SJCRH30 (cell line): ENCODE results near the gene MYG1. TPM values are rescaled to one million over a fixed set of nuclear protein-coding genes. Genes with fewer than 3 reads are reported as not detected.
A peak's percentile ranks its signal among the peaks of the same experiment; 100 is the strongest.
"Not testable (repeated sequence)": the region's sequence is repeated elsewhere in the genome, so short reads cannot be mapped to it uniquely, and the experiment has no call there.

ENCODE experiments used
- DNase-seq, 2 experiments: peaks; one replicate each; pipeline ENCODE4 v3.0.0-alpha.2; 2015 to 2020
- H3K27ac ChIP-seq: fragments of 250-450 bp; sonication (Bioruptor Pico); 2 replicates; pipeline ENCODE4 v1.5.1; 2020; ENCODE audit warnings: mild to moderate bottlenecking, moderate library complexity
- H3K27me3 ChIP-seq: fragments of 250-450 bp; sonication (Bioruptor Pico); 2 replicates; pipeline ENCODE4 v1.5.1; 2020; ENCODE audit warnings: mild to moderate bottlenecking, moderate library complexity
- H3K36me3 ChIP-seq: fragments of 250-450 bp; sonication (Bioruptor Pico); 2 replicates; pipeline ENCODE4 v1.5.1; 2020; ENCODE audit warnings: mild to moderate bottlenecking, moderate library complexity
- H3K4me1 ChIP-seq: fragments of 250-450 bp; sonication (Bioruptor Pico); 2 replicates; pipeline ENCODE4 v1.5.1; 2020; ENCODE audit warnings: mild to moderate bottlenecking, moderate library complexity
- H3K4me3 ChIP-seq: fragments of 250-450 bp; sonication (Bioruptor Pico); 2 replicates; pipeline ENCODE4 v1.5.1; 2020; ENCODE audit warnings: mild to moderate bottlenecking, moderate library complexity
- H3K9me3 ChIP-seq: fragments of 250-450 bp; sonication (Bioruptor Pico); replicated peaks from 2 replicates; pipeline ENCODE4 v1.5.1; 2020; ENCODE audit warnings: mild to moderate bottlenecking, moderate library complexity
- total RNA-seq: library from RNA; depleted of rRNA; stranded (reverse); fragments of >200 nt; shearing (Covaris generic); gene quantifications from 2 replicates; pipeline ENCODE4 v1.2.3, GENCODE V29; 2014

MYG1 gene
- total RNA-seq, 1 experiment from 2014 or later = 35.8 TPM

DNA sequence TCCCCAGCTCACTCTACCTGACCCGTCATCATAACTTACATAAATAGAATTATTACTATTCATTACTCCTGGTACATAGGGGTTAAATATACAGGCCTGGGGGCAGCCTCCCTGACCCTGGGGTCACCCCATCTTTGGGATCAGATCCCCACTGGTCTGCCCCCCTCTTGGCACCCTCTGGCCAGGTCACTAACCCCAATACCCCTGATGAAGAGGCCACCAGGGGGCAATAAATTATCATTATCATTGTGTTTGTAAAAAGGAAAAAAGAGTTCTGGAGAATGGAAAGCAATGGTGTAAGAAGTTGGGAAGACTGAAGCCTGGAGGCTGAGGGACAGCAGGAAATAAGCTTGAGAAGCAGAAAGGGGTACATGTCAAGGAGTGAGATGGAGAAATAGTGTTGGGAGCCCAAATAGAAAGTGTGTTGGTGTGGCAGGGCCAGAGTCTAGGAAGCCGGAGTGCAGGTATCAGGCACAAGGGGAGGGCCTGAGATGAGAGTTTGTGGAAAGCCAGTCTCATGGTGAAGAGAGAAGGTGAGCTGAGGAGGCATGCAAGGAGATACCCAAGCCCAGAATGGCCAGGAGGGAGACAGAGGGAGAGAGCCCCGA lies 28.0 kb downstream of the MYG1 start:
- Histone ChIP-seq H3K4me3 (no peak overlapping the region), H3K36me3 (no peaks in the 10 kb centered on the region), H3K27me3 (peaks cover 10% of the 10 kb centered on the region), H3K4me1 (0 out of 2 replicates have a peak, but pooled peaks cover 4% of the 10 kb centered on the region), H3K9me3 (no peaks in the 10 kb centered on the region), H3K27ac (no peak overlapping the region)
- DNase-seq = peak in 1 of 2 experiments; percentile 28

DNA sequence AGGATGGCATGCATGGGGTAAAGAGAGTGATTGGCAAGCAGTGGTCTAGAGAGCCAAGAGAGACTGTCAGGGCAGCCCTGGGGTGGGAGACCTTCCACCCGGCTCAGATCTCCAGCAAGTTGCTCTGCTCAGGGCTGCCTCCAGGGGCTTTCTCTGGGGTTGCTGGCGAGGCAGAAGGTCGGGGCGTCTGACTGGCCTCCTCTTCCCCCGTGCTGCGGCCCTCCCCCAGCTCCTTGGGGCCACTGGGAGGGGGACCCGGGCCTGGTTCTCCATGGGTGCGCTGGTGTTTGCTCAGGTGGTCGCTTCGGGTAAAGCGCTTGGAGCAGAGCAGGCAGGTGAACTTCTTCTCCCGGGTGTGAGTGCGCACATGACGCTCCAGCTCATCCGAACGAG lies 28.5 kb downstream of the MYG1 start:
- H3K27me3 ChIP-seq = peaks cover 13% of the 10 kb centered on the region
- no peak overlapping the region for H3K4me3 ChIP-seq
- H3K4me1 ChIP-seq = 0 out of 2 replicates have a peak, but pooled peaks cover 4% of the 10 kb centered on the region
- no peak overlapping the region for H3K27ac ChIP-seq
- no peaks in the 10 kb centered on the region for H3K9me3 ChIP-seq
- no peaks in the 10 kb centered on the region for H3K36me3 ChIP-seq
- DNase-seq = no peak

DNA sequence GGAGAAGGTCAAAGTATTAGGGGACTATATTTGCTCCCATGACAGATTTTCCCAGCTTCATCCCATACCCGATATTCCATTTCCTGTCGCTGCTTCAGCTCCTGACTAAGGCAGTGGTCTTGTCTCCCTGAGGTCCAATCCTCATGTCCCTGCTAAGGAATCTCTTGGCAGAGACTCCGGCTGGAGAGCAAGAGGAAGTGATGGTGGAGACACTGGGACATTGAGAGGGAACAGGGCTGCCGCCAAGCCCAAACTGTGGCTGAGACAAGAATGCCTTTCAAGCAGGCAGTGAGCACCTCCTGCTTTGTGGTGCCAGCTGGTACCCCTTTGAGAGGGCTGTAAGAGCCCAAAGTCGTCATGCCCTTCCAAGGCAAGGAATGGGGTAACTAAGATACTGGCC lies 31.2 kb downstream of the MYG1 start:
- H3K4me3 ChIP-seq = no peak overlapping the region
- H3K4me1 ChIP-seq = no peaks in the 10 kb centered on the region
- no peak overlapping the region for H3K27ac ChIP-seq
- H3K27me3 ChIP-seq = peaks cover 25% of the 10 kb centered on the region
- no peak for DNase-seq
- no peaks in the 10 kb centered on the region for H3K36me3 ChIP-seq
- no peaks in the 10 kb centered on the region for H3K9me3 ChIP-seq

DNA sequence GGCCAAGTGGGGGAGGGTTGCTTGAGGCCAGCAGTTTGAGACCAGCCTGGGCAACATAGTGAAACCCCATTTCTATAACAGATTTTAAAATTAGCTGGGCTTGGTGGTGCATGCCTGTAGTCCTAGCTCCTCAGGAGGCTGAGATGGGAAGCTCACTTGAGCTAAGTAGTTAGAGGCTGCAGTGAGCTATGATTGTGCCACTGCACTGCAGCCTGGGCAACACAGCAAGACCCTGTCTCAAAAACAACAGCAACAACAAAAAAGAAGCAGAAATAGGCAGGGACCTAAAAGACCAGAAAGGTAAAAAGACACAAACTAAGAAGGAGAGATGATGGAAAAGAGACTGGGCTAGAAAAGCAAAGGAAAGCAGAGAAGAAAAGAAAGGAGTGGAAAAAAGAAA lies 32.8 kb downstream of the MYG1 start:
- H3K27me3 ChIP-seq = peaks cover 35% of the 10 kb centered on the region
- not testable (repeated sequence) for H3K36me3 ChIP-seq, DNase-seq, H3K9me3 ChIP-seq, H3K27ac ChIP-seq, H3K4me1 ChIP-seq, H3K4me3 ChIP-seq

DNA sequence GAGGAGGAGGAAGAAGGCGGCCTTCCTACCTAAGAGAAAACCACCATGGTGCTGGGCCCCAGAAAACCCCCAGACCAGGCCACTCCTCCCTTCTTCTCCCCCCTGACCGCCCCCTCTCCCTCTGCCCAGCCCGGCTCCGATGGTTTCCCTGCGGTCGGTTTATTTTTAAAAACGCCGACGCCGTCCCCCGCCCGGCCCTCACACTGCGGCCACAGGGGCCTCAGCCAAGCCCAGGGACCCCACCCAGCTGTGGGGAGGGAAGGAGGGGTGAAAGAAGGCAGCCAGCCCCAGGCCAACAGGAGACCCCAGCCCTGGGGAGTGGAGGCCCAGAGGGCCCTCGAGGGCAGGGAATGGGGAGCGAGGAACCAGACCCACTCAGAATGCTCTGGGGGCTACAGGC lies 33.2 kb downstream of the MYG1 start:
- DNase-seq = no peak
- Histone ChIP-seq H3K9me3 (no peaks in the 10 kb centered on the region), H3K4me1 (peaks cover 2% of the 10 kb centered on the region; the same call in 1 of the 2 replicates), H3K27ac (no peak overlapping the region), H3K27me3 (peaks cover 35% of the 10 kb centered on the region), H3K36me3 (no peaks in the 10 kb centered on the region), H3K4me3 (no peak overlapping the region)

DNA sequence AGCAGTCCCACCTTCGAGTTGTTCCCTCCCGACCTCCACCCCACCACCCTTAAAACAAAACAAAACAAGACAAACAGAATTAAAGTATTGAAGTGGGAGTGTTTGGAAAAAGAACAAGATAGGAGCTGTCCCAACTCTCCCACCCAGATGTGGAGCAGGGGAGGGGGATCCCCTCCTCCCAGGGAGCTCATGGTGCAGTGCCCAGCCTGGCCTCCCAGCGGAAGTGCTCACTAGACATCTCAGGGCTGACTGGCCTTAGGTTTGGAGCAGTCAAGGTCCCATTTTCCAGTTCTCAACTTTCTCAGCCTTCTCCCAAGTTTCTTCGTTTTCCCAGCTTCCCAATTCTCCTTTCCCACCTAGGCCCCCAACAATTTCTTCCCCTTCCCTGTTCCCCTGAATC lies 33.8 kb downstream of the MYG1 start:
- Histone ChIP-seq H3K9me3 (no peaks in the 10 kb centered on the region), H3K36me3 (no peaks in the 10 kb centered on the region), H3K27ac (no peak overlapping the region), H3K4me3 (no peak overlapping the region), H3K27me3 (peaks cover 39% of the 10 kb centered on the region), H3K4me1 (peaks cover 5% of the 10 kb centered on the region; the same call in 1 of the 2 replicates)
- no peak for DNase-seq

DNA sequence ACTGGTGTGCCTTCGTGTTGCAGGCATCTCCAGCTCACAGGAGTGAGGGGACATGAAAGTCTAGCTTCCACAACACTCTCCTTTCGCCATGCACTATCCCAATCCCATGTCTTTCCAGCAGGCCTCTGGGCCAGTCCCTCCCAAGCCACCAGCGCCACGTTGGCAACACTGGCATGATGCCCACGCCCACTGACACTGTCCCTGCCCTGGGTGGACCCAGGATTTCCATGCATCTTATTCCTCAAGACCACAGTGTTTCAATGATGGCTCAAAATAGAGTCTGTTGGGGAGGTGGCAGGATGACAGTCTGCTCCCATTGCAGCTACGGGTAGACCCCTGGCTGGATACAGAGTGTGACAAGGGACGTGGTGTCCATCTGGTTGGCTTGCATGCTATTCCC lies 34.4 kb downstream of the MYG1 start:
- no peak for DNase-seq
- Histone ChIP-seq H3K36me3 (no peaks in the 10 kb centered on the region), H3K4me3 (no peak overlapping the region), H3K27ac (no peak overlapping the region), H3K4me1 (peaks cover 6% of the 10 kb centered on the region; the same call in 1 of the 2 replicates), H3K27me3 (peaks cover 45% of the 10 kb centered on the region), H3K9me3 (no peaks in the 10 kb centered on the region)

DNA sequence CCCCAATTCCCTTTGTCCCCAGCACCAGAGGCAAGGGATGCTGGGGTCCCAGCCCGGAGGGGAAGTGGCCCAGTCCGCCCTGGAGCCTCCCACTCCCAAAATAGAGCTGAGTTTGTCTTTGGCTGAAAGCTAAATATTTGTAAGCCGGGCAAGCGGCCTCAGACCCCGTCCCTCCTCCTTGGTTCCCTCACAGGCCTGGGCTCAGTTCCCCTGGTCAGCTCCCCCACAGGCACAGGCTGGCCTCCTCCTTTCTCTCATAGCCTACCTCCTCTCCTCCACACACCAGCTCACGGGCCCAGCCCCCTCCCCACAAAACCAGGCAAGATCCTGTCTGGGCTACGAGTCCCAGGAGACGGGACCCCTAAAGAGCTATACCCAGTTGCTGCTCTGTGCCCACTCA lies 35.3 kb downstream of the MYG1 start:
- no peak for DNase-seq
- Histone ChIP-seq H3K4me1 (peaks cover 6% of the 10 kb centered on the region; the same call in 1 of the 2 replicates), H3K4me3 (no peak overlapping the region), H3K36me3 (no peaks in the 10 kb centered on the region), H3K27ac (no peak overlapping the region), H3K9me3 (no peaks in the 10 kb centered on the region), H3K27me3 (peaks cover 45% of the 10 kb centered on the region)

DNA sequence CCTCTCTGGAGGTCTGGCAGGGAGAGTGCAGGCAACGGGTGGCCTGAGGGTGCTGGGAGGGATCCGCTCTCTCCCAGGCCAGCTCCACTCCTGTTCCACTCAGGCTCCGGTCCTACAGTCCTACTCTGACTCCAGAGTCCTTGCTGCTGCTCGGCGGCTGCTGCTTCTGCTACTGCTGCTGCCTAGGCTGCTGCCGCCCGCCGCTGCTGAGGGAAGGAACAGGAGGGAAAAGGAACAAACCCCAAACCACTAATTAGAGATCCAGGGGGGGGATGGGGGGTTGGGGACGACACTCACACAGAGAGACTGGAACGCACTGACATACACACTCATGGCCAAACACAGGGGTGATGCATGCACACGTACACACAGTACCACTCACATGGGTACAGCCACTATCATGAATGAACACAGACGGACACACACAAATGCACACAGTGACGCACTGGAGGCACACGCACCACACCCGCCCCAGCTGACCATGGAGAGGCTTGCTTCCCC lies 36.7 kb downstream of the MYG1 start, which contains the start of gene SP7:
SP7 (minus strand) TSS at position 174 of the 501 bp plus-strand sequence. CDS start 708 bp downstream, outside the sequence.
- H3K27ac ChIP-seq = no peak within 1 kb of the TSS
- no peak within 1 kb of the TSS for H3K4me3 ChIP-seq
- H3K27me3 ChIP-seq = peaks cover 45% of the 10 kb centered on the region
- H3K9me3 ChIP-seq = no peaks in the 10 kb centered on the region
- peaks cover 6% of the 10 kb centered on the region; the same call in 1 of the 2 replicates for H3K4me1 ChIP-seq
- no peaks in the 10 kb centered on the region for H3K36me3 ChIP-seq
- DNase-seq = no peak

DNA sequence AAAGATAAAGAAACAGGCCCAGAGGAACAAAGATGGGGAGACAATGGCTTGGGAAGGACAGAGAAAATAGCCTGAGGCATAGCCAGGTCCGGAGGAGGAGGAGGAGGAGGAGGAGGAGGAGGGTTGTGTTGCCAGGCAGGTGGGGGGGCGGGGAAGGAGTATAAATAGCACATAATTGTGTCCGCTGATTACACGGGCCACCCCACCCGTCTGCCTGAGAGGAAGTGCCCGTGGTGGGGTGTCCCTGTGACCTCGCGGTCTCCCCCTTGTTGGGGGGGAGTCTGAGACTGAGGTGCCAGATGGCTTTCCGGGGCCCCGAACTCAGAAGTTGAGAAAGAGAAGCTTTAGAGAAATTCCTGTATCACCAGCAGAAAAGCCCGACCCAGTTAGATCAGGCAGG lies 38.5 kb downstream of the MYG1 start:
- H3K27me3 ChIP-seq = peaks cover 42% of the 10 kb centered on the region
- no peak for DNase-seq

DNA sequence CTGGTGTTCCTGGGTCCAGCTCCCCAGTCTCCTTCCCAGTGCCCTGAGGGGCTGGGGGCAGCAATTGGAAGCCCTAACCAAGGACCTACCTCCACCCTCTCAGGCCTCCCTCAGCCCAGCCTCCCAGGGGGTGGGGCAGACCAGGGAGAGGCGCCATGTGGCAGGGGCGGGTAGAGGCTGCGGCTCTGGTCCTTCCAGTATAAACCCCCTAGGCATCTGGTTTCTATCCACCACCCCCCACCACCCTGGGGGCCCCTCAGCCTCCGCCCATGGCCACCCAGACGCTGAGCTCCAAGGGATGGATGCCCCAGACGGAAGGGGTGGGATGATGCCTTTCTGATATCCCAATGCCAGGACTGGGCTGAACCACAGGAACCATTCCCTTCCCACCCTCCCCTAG lies 39.4 kb downstream of the MYG1 start:
- Histone ChIP-seq H3K36me3 (no peaks in the 10 kb centered on the region), H3K27me3 (peaks cover 35% of the 10 kb centered on the region), H3K4me3 (no peak overlapping the region), H3K9me3 (no peaks in the 10 kb centered on the region), H3K27ac (no peak overlapping the region), H3K4me1 (peaks cover 6% of the 10 kb centered on the region; the same call in 1 of the 2 replicates)
- DNase-seq = peak; percentile 25 to 38

More for the DNA sequence above, 38.5 kb downstream of the MYG1 start:
- no peaks in the 10 kb centered on the region for H3K36me3 ChIP-seq
- no peak overlapping the region for H3K4me3 ChIP-seq
- H3K9me3 ChIP-seq = no peaks in the 10 kb centered on the region
- no peak overlapping the region for H3K27ac ChIP-seq
- peaks cover 6% of the 10 kb centered on the region; the same call in 1 of the 2 replicates for H3K4me1 ChIP-seq

DNA sequence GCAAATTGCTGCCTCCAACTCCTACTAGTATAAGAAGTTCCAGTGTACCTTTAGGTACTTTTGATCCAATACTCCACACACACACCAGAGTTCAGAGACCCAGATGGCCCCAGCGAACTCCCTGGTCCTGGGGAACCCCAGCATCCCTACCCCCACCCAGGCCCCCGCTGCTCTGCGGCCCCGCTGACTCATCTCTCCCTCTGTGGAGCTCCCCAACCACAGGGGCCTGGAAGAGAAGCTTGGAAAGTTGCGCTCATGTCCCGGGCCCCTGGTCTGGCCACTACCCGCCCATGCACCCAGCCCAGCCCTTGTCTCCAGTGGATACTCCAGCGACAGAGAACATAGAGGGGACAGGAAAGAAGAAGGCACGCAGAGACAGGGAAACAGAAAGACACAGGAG lies 40.9 kb downstream of the MYG1 start:
- Histone ChIP-seq H3K27me3 (peaks cover 31% of the 10 kb centered on the region), H3K36me3 (no peaks in the 10 kb centered on the region)

DNA sequence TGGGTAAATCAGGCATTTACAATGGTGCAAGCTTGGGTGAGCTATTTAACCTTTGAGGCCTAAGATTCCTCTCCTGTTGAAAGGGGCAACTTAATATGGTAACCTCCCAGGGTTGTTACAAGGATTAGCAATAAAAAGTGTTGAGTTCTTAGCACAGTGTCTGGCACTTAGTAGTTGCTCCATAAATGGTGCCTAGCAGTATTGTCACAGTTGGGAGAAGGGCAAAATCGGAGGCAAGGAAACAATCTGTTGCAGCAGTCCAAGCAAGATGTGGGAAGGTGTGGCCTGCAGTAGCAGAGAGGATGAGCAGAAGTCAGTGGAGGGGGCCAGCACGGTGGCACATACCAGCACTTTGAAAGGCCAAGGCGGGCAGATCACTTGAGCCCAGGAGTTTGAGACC lies 44.0 kb downstream of the MYG1 start:
- Histone ChIP-seq H3K4me1 (peaks cover 9% of the 10 kb centered on the region), H3K27me3 (peaks cover 4% of the 10 kb centered on the region; the same call in 1 of the 2 replicates)
- DNase-seq = no peak

More for the DNA sequence above, 40.9 kb downstream of the MYG1 start:
- no peaks in the 10 kb centered on the region for H3K9me3 ChIP-seq
- DNase-seq = no peak
- H3K27ac ChIP-seq = no peak overlapping the region
- peaks cover 7% of the 10 kb centered on the region for H3K4me1 ChIP-seq
- no peak overlapping the region for H3K4me3 ChIP-seq

DNA sequence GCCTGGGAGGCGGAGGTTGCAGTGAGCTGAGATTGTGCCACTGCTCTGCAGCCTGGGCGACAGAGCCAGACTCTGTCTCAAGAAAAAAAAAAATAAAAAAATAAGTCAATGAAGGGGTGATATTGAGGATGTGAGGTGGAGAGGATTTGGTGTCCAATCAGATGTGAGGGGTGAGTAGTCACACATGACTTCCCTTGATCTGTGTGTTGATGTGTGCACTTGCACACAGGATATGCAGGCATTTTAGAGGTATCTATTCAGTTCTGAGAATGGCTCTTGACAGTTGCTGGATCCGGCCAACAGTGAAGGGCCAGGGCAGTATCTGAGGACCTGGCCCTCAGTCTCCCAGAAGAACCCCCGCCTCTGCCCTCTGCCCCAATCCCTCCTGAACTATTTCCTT lies 44.5 kb downstream of the MYG1 start:
- H3K4me1 ChIP-seq = peaks cover 9% of the 10 kb centered on the region
- no peaks in the 10 kb centered on the region for H3K27me3 ChIP-seq
- H3K36me3 ChIP-seq = no peaks in the 10 kb centered on the region
- no peak overlapping the region for H3K4me3 ChIP-seq
- H3K9me3 ChIP-seq = no peaks in the 10 kb centered on the region
- H3K27ac ChIP-seq = no peak overlapping the region
- no peak for DNase-seq

More for the DNA sequence above, 44.0 kb downstream of the MYG1 start:
- Histone ChIP-seq H3K36me3 (no peaks in the 10 kb centered on the region), H3K27ac (no peak overlapping the region), H3K4me3 (no peak overlapping the region), H3K9me3 (no peaks in the 10 kb centered on the region)

DNA sequence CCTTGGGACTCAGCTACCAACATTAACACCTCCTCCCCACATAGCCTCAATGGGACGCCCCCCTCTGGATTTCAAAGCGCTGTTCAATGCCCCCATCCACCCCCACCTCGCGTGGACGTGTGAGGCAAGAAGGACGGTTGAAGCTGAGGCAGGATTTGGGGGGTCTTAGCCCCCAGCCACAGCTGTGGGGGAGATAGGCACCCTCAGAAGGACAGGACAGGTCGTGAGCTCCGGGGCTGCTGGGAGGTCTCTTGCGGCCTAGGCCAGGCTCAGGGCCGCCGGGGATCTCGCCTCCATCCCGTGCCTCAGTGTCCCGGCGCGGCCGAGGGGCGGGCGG lies 45.0 kb downstream of the MYG1 start:
- H3K4me1 ChIP-seq = peaks cover 9% of the 10 kb centered on the region
- no peak for DNase-seq
- no peaks in the 10 kb centered on the region for H3K27me3 ChIP-seq
- no peaks in the 10 kb centered on the region for H3K36me3 ChIP-seq
- peak overlapping the region; percentile 72 for H3K4me3 ChIP-seq
- H3K9me3 ChIP-seq = no peaks in the 10 kb centered on the region
- no peak overlapping the region for H3K27ac ChIP-seq
